CD14-positive monocyte (primary cell): ENCODE results near the gene PTPN18. TPM values are rescaled to one million over a fixed set of nuclear protein-coding genes. Genes with fewer than 3 reads are reported as not detected.

Source experiments
- DNase-seq, 3 donors: peaks; one replicate each; pipeline ENCODE4 v3.0.0-alpha.2; 2011 to 2022
- H2AFZ ChIP-seq: 2 replicates; pipeline ENCODE4 v1.6.0; 2012; ENCODE audit warnings: mild to moderate bottlenecking, low read depth, low read length, inconsistent platforms; ENCODE audit not compliant: insufficient read depth, poor library complexity, severe bottlenecking
- H3K27ac ChIP-seq, 2 donors: 1 replicate in 1 of 2; 2 replicates in 1 of 2; pipeline ENCODE4 v1.5.1; 2012 to 2013; ENCODE audit warnings: low read length in 2 of 2, control low read depth in 1 of 2, inconsistent platforms in 1 of 2, low read depth in 1 of 2, mild to moderate bottlenecking in 1 of 2
- H3K27me3 ChIP-seq, 2 donors: one replicate each; pipeline versions ENCODE4 v1.6.0 to v1.6.1; 2011 to 2013; ENCODE audit warnings: low read length in 2 of 2; ENCODE audit not compliant: control insufficient read depth in 2 of 2, insufficient read depth in 2 of 2
- H3K36me3 ChIP-seq, 2 donors: replicated peaks in 1 of 2; 1 replicate in 1 of 2; 2 replicates in 1 of 2; pipeline versions ENCODE4 v1.5.1 to v1.6.1; 2012 to 2013; ENCODE audit warnings: low read length in 2 of 2, control low read depth in 1 of 2, inconsistent platforms in 1 of 2, mild to moderate bottlenecking in 1 of 2; ENCODE audit not compliant: insufficient read depth in 2 of 2, control insufficient read depth in 1 of 2
- H3K4me1 ChIP-seq, 2 donors: 1 replicate in 1 of 2; 2 replicates in 1 of 2; pipeline versions ENCODE4 v1.5.1 to v1.6.1; 2012 to 2013; ENCODE audit warnings: low read length in 2 of 2, control low read depth in 1 of 2, inconsistent platforms in 1 of 2, mild to moderate bottlenecking in 1 of 2, moderate library complexity in 1 of 2; ENCODE audit not compliant: insufficient read depth in 2 of 2, control insufficient read depth in 1 of 2
- H3K4me2 ChIP-seq: replicated peaks from 2 replicates; pipeline ENCODE3; 2012; ENCODE audit warnings: low read length, moderate library complexity, mild to moderate bottlenecking; ENCODE audit not compliant: poor library complexity, severe bottlenecking; ENCODE audit errors: extremely low read depth
- H3K4me3 ChIP-seq, 3 experiments: fragments of 200-600 bp in 1 of 3; sonication (generic) in 1 of 3; replicated peaks in 1 of 3; 1 replicate in 2 of 3; 2 replicates in 1 of 3; pipeline ENCODE4 v1.5.1; 2011 to 2013; ENCODE audit warnings: low read length in 3 of 3, mild to moderate bottlenecking in 3 of 3, control low read depth in 2 of 3, low read depth in 2 of 3, inconsistent platforms in 1 of 3, moderate library complexity in 1 of 3
- H3K79me2 ChIP-seq: 2 replicates; pipeline ENCODE4 v1.6.0; 2012; ENCODE audit warnings: mild to moderate bottlenecking, control low read depth, inconsistent platforms, low read length, moderate library complexity; ENCODE audit not compliant: insufficient read depth
- H3K9ac ChIP-seq: 2 replicates; pipeline ENCODE4 v1.6.0; 2017; ENCODE audit warnings: low read length, mild to moderate bottlenecking; ENCODE audit not compliant: insufficient read depth, poor library complexity, severe bottlenecking
- H3K9me3 ChIP-seq, 2 donors: replicated peaks in 1 of 2; 1 replicate in 1 of 2; 2 replicates in 1 of 2; pipeline versions ENCODE4 v1.5.1 to v1.6.1; 2012 to 2013; ENCODE audit warnings: low read length in 2 of 2, control low read depth in 1 of 2; ENCODE audit not compliant: control insufficient read depth in 1 of 2, insufficient read depth in 1 of 2
- H4K20me1 ChIP-seq: 2 replicates; pipeline ENCODE4 v1.6.0; 2012; ENCODE audit warnings: mild to moderate bottlenecking, low read length, control low read depth, moderate library complexity; ENCODE audit not compliant: insufficient read depth
- H3K27ac Mint-ChIP-seq, 7 donors: one replicate each; pipeline ENCODE4 v1.8.0; 2020; ENCODE audit warnings: mild to moderate bottlenecking in 7 of 7, mixed read lengths in 7 of 7, moderate library complexity in 6 of 7, inconsistent platforms in 2 of 7
- H3K27me3 Mint-ChIP-seq, 3 donors: one replicate each; pipeline ENCODE4 v1.8.0; 2021 to 2022; ENCODE audit warnings: low read depth in 3 of 3, mild to moderate bottlenecking in 3 of 3, mixed read lengths in 3 of 3, moderate library complexity in 3 of 3, inconsistent platforms in 1 of 3
- H3K36me3 Mint-ChIP-seq, 2 donors: one replicate each; pipeline ENCODE4 v1.8.0; 2020; ENCODE audit warnings: mixed read lengths in 2 of 2, inconsistent platforms in 1 of 2, mild to moderate bottlenecking in 1 of 2
- H3K4me1 Mint-ChIP-seq: one replicate; pipeline ENCODE4 v1.8.0; 2020; ENCODE audit warnings: mild to moderate bottlenecking, mixed read lengths
- H3K4me3 Mint-ChIP-seq, 2 donors: one replicate each; pipeline ENCODE4 v1.8.0; 2020; ENCODE audit warnings: mild to moderate bottlenecking in 2 of 2, mixed read lengths in 2 of 2, moderate library complexity in 1 of 2
- H3K9me3 Mint-ChIP-seq, 7 donors: one replicate each; pipeline ENCODE4 v1.8.0; 2020 to 2022; ENCODE audit warnings: mixed read lengths in 7 of 7, mild to moderate bottlenecking in 6 of 7, moderate library complexity in 6 of 7, inconsistent platforms in 2 of 7
- CTCF ChIP-seq: fragments of 200-600 bp; IDR thresholded peaks from one replicate; pipeline ENCODE4 v1.8.0; 2022; ENCODE audit warnings: antibody characterized with exemption, mild to moderate bottlenecking
- WGBS: methylation state at CpG from one replicate; pipeline ENCODE4 v1.1.5; 2013; ENCODE audit warnings: missing lambda C conversion rate; ENCODE audit not compliant: insufficient coverage; 5-methylcytosine and 5-hydroxymethylcytosine counted together
- intact Hi-C, 2 donors: fragments of 100-400 bp; cut with micrococcal nuclease; formaldehyde crosslinking; loops; one replicate each; pipeline versions ENCODE4 v1.15.0 to v1.15.1; 2023
- polyA plus RNA-seq, 3 donors: library from polyadenylated mRNA; depleted of rRNA in 1 of 3; unstranded in 2 of 3; stranded (reverse) in 1 of 3; fragments of 300-500 nt in 2 of 3; fragments of >200 nt in 1 of 3; fragmentation: Illumina TruSeq in 2 of 3; gene quantifications; 1 replicate in 2 of 3; 2 replicates in 1 of 3; pipeline ENCODE4 v1.2.3, GENCODE V29; 2012 to 2021

The PTPN18 gene
- polyA plus RNA-seq, 3 donors, result 72.2 to 365 (median 102) TPM

- Histone ChIP-seq H2AFZ (no peak overlapping the region), H3K27me3 (no peaks in the 10 kb centered on the region), H3K27ac (no peak overlapping the region), H3K4me3 (no peak overlapping the region), H3K36me3 (peaks cover 44 to 49% of the 10 kb centered on the region in 2 donors), H3K4me2 (no peak overlapping the region), H3K79me2 (peaks cover 22% of the 10 kb centered on the region), H3K4me1 (peaks cover 9 to 15% of the 10 kb centered on the region in 2 donors), H3K9ac (no peak overlapping the region), H4K20me1 (peaks cover 1% of the 10 kb centered on the region), H3K9me3 (no peaks in the 10 kb centered on the region)
- 100% methylated on average over 1 of the region's 4 CpGs for WGBS
- Mint-ChIP-seq H3K36me3 (peaks cover 50 to 52% of the 10 kb centered on the region in 2 donors), H3K27me3 (peaks cover 0 to 3% (median 2%) of the 10 kb centered on the region in 3 donors), H3K9me3 (peaks cover 0 to under 1% (median 0%) of the 10 kb centered on the region in 7 donors), H3K27ac (peak overlapping the region in 2 of 7 donors; percentile 28 to 77), H3K4me1 (peaks cover 16% of the 10 kb centered on the region), H3K4me3 (no peak overlapping the region)
- no peak for DNase-seq
- no peak for TF ChIP-seq CTCF
- intact Hi-C loops, result no loop called here
Measured at GRCh38 chr2:130346741-130347066, 9.2 kb upstream of the PTPN18 start.

GRCh38 chr2:130347220-130347925, 8.5 kb upstream of the PTPN18 start:
- Histone ChIP-seq H3K4me2 (no peak overlapping the region), H3K27ac (no peak overlapping the region), H4K20me1 (peaks cover 8% of the 10 kb centered on the region), H3K9ac (no peak overlapping the region), H3K4me3 (no peak overlapping the region), H3K9me3 (no peaks in the 10 kb centered on the region), H2AFZ (no peak overlapping the region), H3K4me1 (peaks cover 15 to 19% of the 10 kb centered on the region in 2 donors), H3K36me3 (peaks cover 44 to 49% of the 10 kb centered on the region in 2 donors), H3K27me3 (no peaks in the 10 kb centered on the region), H3K79me2 (peaks cover 22% of the 10 kb centered on the region)
- Mint-ChIP-seq H3K4me3 (no peak overlapping the region), H3K9me3 (peaks cover 0 to 2% (median 0%) of the 10 kb centered on the region in 7 donors), H3K36me3 (peaks cover 50 to 52% of the 10 kb centered on the region in 2 donors), H3K27me3 (peaks cover 0 to 5% (median 2%) of the 10 kb centered on the region in 3 donors), H3K27ac (peak overlapping the region in 2 of 7 donors; percentile 27 to 42), H3K4me1 (peaks cover 21% of the 10 kb centered on the region)
- intact Hi-C loops, result no loop called here
- 90% methylated on average over 2 of the region's 7 CpGs for WGBS
- no peak for TF ChIP-seq CTCF
- DNase-seq, result no peak
